HepG2 (cell line): ENCODE measurements around the gene DNAAF8. TPM values are rescaled to one million over a fixed set of nuclear protein-coding genes. Genes with fewer than 3 reads are reported as not detected.

ENCODE experiments used
- HOXA9 ChIP-seq: sonication (generic); formaldehyde crosslinking; IDR thresholded peaks from 2 replicates; pipeline ENCODE4 v1.8.1; 2022; ENCODE audit warnings: missing genetic modification reagents, mild to moderate bottlenecking, moderate library complexity, borderline replicate concordance
- KLF11 ChIP-seq: IDR thresholded peaks from 2 replicates; pipeline ENCODE4 v1.6.1; 2016; ENCODE audit warnings: missing compliant biosample characterization
- PAX8 ChIP-seq: sonication (generic); formaldehyde crosslinking; IDR thresholded peaks from 2 replicates; pipeline ENCODE4 v1.8.0; 2022; ENCODE audit warnings: mild to moderate bottlenecking, missing genetic modification reagents, borderline replicate concordance
- REL ChIP-seq: sonication (generic); formaldehyde crosslinking; conservative IDR thresholded peaks from 2 replicates; pipeline ENCODE4 v1.8.0; 2022; ENCODE audit warnings: mild to moderate bottlenecking, missing genetic modification reagents, moderate library complexity
- SAP130 ChIP-seq: IDR thresholded peaks from 2 replicates; pipeline ENCODE4 v1.6.1; 2016; ENCODE audit warnings: low read depth
- TBP ChIP-seq: sonication (generic); formaldehyde crosslinking; IDR thresholded peaks from 2 replicates; pipeline ENCODE4 v1.5.0; 2020; ENCODE audit warnings: missing genetic modification reagents
- TBX2 ChIP-seq: sonication (generic); formaldehyde crosslinking; IDR thresholded peaks from 2 replicates; pipeline ENCODE4 v1.5.0; 2020; ENCODE audit warnings: missing genetic modification reagents, mild to moderate bottlenecking, borderline replicate concordance
- TCF7L2 ChIP-seq: IDR thresholded peaks from 2 replicates; pipeline ENCODE4 v1.6.1; 2011; ENCODE audit warnings: mild to moderate bottlenecking, low read depth, low read length, moderate library complexity
- TEAD3 ChIP-seq: optimal IDR thresholded peaks from 2 replicates; pipeline ENCODE3; 2016; ENCODE audit warnings: borderline replicate concordance
- YEATS4 ChIP-seq: sonication (generic); formaldehyde crosslinking; IDR thresholded peaks from 2 replicates; pipeline ENCODE4 v1.4.0; 2020; ENCODE audit warnings: missing genetic modification reagents, borderline replicate concordance
- ZNF230 ChIP-seq: sonication (generic); formaldehyde crosslinking; IDR thresholded peaks from 2 replicates; pipeline ENCODE4 v1.4.0; 2020; ENCODE audit warnings: mild to moderate bottlenecking, missing genetic modification reagents
- ZNF235 ChIP-seq: sonication (generic); formaldehyde crosslinking; IDR thresholded peaks from 2 replicates; pipeline ENCODE4 v1.8.1; 2023; ENCODE audit warnings: mild to moderate bottlenecking, missing genetic modification reagents, borderline replicate concordance
- ZNF407 ChIP-seq: sonication (generic); formaldehyde crosslinking; IDR thresholded peaks from one replicate; pipeline ENCODE4 v1.5.1; 2020; ENCODE audit warnings: mild to moderate bottlenecking, missing genetic modification reagents; ENCODE audit errors: not compliant biosample characterization
- ZNF768 ChIP-seq: sonication (generic); formaldehyde crosslinking; IDR thresholded peaks from 2 replicates; pipeline ENCODE4 v1.4.0; 2020; ENCODE audit warnings: missing genetic modification reagents
- polyA plus RNA-seq, 8 experiments: library from polyadenylated mRNA; depleted of rRNA in 3 of 8; stranded (reverse) in 7 of 8; unstranded in 1 of 8; fragments of >200 nt; fragmentation: Illumina TruSeq in 4 of 8; extraction: Trizol in 4 of 8; gene quantifications; 2 replicates each; pipeline versions ENCODE4 v1.2.1 to v1.2.3, GENCODE V29; 2011 to 2016; ENCODE audit warnings: low read depth in 4 of 8, missing spikeins in 1 of 8, mixed read lengths in 1 of 8; ENCODE audit not compliant: insufficient read depth in 1 of 8
- total RNA-seq, 5 experiments: library from RNA; depleted of rRNA; stranded (reverse); fragments of >200 nt; fragmentation: Illumina TruSeq; extraction: Trizol; gene quantifications; 2 replicates each; pipeline ENCODE4 v1.2.3, GENCODE V29; 2016; ENCODE audit warnings: low read depth in 1 of 5
- TF ChIP-seq, protein P1 (sequence below): sonication (generic); formaldehyde crosslinking; IDR thresholded peaks from 2 replicates; pipeline ENCODE4 v1.5.1; 2020; ENCODE audit warnings: mild to moderate bottlenecking, missing genetic modification reagents, moderate library complexity
- TF ChIP-seq, protein P2 (sequence below): sonication (generic); formaldehyde crosslinking; IDR thresholded peaks from 2 replicates; pipeline ENCODE4 v1.8.0; 2022; ENCODE audit warnings: missing genetic modification reagents, low read depth, mild to moderate bottlenecking, borderline replicate concordance

DNAAF8 gene
- total and polyA plus RNA-seq, 2 of the 13 experiments (the other 11 are each of a cell fraction or from before 2014, with no cell fraction given): 0.44 TPM; not detected in 1

- TF ChIP-seq, protein P1, sequence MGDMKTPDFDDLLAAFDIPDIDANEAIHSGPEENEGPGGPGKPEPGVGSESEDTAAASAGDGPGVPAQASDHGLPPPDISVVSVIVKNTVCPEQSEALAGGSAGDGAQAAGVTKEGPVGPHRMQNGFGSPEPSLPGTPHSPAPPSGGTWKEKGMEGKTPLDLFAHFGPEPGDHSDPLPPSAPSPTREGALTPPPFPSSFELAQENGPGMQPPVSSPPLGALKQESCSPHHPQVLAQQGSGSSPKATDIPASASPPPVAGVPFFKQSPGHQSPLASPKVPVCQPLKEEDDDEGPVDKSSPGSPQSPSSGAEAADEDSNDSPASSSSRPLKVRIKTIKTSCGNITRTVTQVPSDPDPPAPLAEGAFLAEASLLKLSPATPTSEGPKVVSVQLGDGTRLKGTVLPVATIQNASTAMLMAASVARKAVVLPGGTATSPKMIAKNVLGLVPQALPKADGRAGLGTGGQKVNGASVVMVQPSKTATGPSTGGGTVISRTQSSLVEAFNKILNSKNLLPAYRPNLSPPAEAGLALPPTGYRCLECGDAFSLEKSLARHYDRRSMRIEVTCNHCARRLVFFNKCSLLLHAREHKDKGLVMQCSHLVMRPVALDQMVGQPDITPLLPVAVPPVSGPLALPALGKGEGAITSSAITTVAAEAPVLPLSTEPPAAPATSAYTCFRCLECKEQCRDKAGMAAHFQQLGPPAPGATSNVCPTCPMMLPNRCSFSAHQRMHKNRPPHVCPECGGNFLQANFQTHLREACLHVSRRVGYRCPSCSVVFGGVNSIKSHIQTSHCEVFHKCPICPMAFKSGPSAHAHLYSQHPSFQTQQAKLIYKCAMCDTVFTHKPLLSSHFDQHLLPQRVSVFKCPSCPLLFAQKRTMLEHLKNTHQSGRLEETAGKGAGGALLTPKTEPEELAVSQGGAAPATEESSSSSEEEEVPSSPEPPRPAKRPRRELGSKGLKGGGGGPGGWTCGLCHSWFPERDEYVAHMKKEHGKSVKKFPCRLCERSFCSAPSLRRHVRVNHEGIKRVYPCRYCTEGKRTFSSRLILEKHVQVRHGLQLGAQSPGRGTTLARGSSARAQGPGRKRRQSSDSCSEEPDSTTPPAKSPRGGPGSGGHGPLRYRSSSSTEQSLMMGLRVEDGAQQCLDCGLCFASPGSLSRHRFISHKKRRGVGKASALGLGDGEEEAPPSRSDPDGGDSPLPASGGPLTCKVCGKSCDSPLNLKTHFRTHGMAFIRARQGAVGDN: peak; percentile 71
- TF ChIP-seq ZNF768 (CRISPR knock-in tag) (peak; percentile 15; the same call in 1 of the 2 replicates), KLF11 (no peak), HOXA9 (CRISPR knock-in tag) (no peak), SAP130 (peak; percentile 44), ZNF235 (no peak), PAX8 (CRISPR knock-in tag) (no peak), TBX2 (CRISPR knock-in tag) (peak; percentile 59; the same call in 1 of the 2 replicates), TEAD3 (CRISPR knock-in tag) (peak; percentile 10), ZNF230 (CRISPR knock-in tag) (0 out of 2 replicates have a peak, but pooled peaks have one; percentile 35), ZNF407 (CRISPR knock-in tag) (no peak), REL (CRISPR knock-in tag) (no peak), TCF7L2 (no peak), YEATS4 (CRISPR knock-in tag) (peak; percentile 30; the same call in 1 of the 2 replicates), TBP (CRISPR knock-in tag) (no peak)
- TF ChIP-seq, protein P2, sequence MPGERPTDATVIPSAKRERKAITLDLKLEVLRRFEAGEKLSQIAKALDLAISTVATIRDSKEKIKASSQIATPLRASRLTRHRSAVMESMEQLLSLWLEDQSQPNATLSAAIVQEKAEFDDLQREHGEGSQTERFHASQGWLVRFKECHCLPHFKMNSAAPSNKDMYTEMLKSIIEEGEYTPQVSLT: no peak
Measured at GRCh38 chr16:4765511-4766474, 31.5 kb downstream of the DNAAF8 start (continued).
